B cell (primary cell): ENCODE data around the gene LCT.

Source experiments
- CTCF ChIP-seq: fragments of 200-600 bp; IDR thresholded peaks from one replicate; pipeline ENCODE4 v1.8.0; 2022; ENCODE audit warnings: antibody characterized with exemption, mild to moderate bottlenecking
- EZH2 ChIP-seq: IDR thresholded peaks from 2 replicates; pipeline ENCODE4 v1.6.1; 2012; ENCODE audit warnings: borderline replicate concordance, low read depth, mild to moderate bottlenecking, moderate library complexity, low read length; ENCODE audit not compliant: insufficient read depth, poor library complexity, severe bottlenecking

- TF ChIP-seq CTCF (no peak), EZH2 (no peak)
Measured at GRCh38 chr2:135844301-135844895, 7.4 kb upstream of the LCT start.
